Globus pallidus (tissue), 1 donor: ENCODE data around the gene SELENOT.
A peak's percentile ranks its signal among the peaks of the same experiment; 100 is the strongest.
"Not testable (repeated sequence)": the region's sequence is repeated elsewhere in the genome, so short reads cannot be mapped to it uniquely, and the experiment has no call there.

Source experiments
- DNase-seq: peaks from one replicate; pipeline ENCODE4 v3.0.0-alpha.2; 2015; ENCODE audit warnings: low spot score

The SELENOT gene

GRCh38 chr3:150603153-150603979 lies at the start of gene SELENOT:
SELENOT (plus strand) TSS chr3:150603321; CDS start chr3:150603363, 42 bp downstream.
- DNase-seq = peak; percentile 93

GRCh38 chr3:150555859-150556436 lies 47.2 kb upstream of the SELENOT start:
- no peak for DNase-seq

- DNase-seq = no peak
Measured at GRCh38 chr3:150556792-150557191, 46.3 kb upstream of the SELENOT start.

GRCh38 chr3:150557725-150558124 lies 45.4 kb upstream of the SELENOT start:
- no peak for DNase-seq

GRCh38 chr3:150564243-150564642 lies 38.9 kb upstream of the SELENOT start:
- no peak for DNase-seq

GRCh38 chr3:150567328-150567727 lies 35.8 kb upstream of the SELENOT start:
- no peak for DNase-seq

- no peak for DNase-seq
Measured at GRCh38 chr3:150577855-150578254, 25.3 kb upstream of the SELENOT start.

GRCh38 chr3:150581174-150581573 lies 21.9 kb upstream of the SELENOT start:
- no peak for DNase-seq

GRCh38 chr3:150582620-150583019 lies 20.5 kb upstream of the SELENOT start:
- no peak for DNase-seq

GRCh38 chr3:150583028-150583427 lies 20.1 kb upstream of the SELENOT start:
- DNase-seq = no peak

- no peak for DNase-seq
Measured at GRCh38 chr3:150588027-150588830, 14.9 kb upstream of the SELENOT start.

- no peak for DNase-seq
Measured at GRCh38 chr3:150589759-150590158, 13.4 kb upstream of the SELENOT start.

GRCh38 chr3:150594150-150594549 lies 9.0 kb upstream of the SELENOT start:
- DNase-seq = no peak

- DNase-seq = no peak
Measured at GRCh38 chr3:150597646-150598045, 5.5 kb upstream of the SELENOT start.

GRCh38 chr3:150599611-150600297 lies 3.4 kb upstream of the SELENOT start:
- DNase-seq = no peak

- DNase-seq = not testable (repeated sequence)
Measured at GRCh38 chr3:150600647-150601530, 2.2 kb upstream of the SELENOT start.

- DNase-seq = no peak
Measured at GRCh38 chr3:150602426-150603152, 532 bp upstream of the SELENOT start.

GRCh38 chr3:150603980-150604319 lies 829 bp downstream of the SELENOT start:
- no peak for DNase-seq

GRCh38 chr3:150605998-150606641 lies 3.0 kb downstream of the SELENOT start:
- no peak for DNase-seq
